ENCODE measurements around the gene PHACTR3.

The PHACTR3 gene

DNA sequence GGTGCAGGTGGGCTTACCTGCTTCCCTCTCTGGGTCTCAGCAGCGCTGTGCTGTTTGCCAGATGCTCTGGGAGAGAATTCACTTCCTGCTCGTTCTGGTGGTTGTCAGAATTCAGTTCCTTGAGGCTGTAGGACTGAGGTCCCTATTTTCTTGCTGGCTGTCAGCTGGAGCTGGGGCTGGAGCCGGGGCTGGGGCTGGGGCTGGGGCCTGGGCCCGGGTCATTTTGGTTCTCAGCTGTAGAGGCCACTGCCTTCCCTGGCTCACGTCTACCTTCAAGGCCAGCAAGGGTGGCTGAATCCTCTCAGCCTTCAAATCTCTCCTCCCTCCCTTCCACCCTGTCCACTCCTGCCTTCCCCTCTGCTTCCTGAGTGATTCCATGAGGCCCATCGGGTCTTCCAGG, 16.8 kb upstream of the PHACTR3 start:
- no peaks in the 10 kb centered on the region for H3K4me1 ChIP-seq (ENCODE audit: low read length)
- no peak overlapping the region for H3K9ac ChIP-seq (ENCODE audit: low read length)
- no peaks in the 10 kb centered on the region for H3K79me2 ChIP-seq (ENCODE audit: low read length)
- no peak overlapping the region for H3K4me3 ChIP-seq (ENCODE audit: low read length)
- no peaks in the 10 kb centered on the region for H3K9me3 ChIP-seq (replicated peaks; ENCODE audit: insufficient read depth, low read length)
- H2AFZ ChIP-seq (ENCODE audit: low read length) = no peak overlapping the region
- H3K36me3 ChIP-seq (replicated peaks; ENCODE audit: insufficient read depth, low read length) = no peaks in the 10 kb centered on the region
- no peaks in the 10 kb centered on the region for H3K9me2 ChIP-seq (replicated peaks; ENCODE audit: insufficient read depth, low read length)
- no peaks in the 10 kb centered on the region for H3F3A ChIP-seq (ENCODE audit: insufficient read depth, low read length)
- TF ChIP-seq EZH2 (optimal IDR thresholded peaks at IDR 0.05; ENCODE audit: low read depth, low read length) (no peak), EZH2phosphoT487 (IDR thresholded peaks at IDR 0.05; ENCODE audit: low read length) (no peak)
- TF ChIP-seq, protein P1, sequence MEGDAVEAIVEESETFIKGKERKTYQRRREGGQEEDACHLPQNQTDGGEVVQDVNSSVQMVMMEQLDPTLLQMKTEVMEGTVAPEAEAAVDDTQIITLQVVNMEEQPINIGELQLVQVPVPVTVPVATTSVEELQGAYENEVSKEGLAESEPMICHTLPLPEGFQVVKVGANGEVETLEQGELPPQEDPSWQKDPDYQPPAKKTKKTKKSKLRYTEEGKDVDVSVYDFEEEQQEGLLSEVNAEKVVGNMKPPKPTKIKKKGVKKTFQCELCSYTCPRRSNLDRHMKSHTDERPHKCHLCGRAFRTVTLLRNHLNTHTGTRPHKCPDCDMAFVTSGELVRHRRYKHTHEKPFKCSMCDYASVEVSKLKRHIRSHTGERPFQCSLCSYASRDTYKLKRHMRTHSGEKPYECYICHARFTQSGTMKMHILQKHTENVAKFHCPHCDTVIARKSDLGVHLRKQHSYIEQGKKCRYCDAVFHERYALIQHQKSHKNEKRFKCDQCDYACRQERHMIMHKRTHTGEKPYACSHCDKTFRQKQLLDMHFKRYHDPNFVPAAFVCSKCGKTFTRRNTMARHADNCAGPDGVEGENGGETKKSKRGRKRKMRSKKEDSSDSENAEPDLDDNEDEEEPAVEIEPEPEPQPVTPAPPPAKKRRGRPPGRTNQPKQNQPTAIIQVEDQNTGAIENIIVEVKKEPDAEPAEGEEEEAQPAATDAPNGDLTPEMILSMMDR (IDR thresholded peaks at IDR 0.05; ENCODE audit: low read length) = no peak
- peaks cover 80% of the 10 kb centered on the region for H3K27me3 ChIP-seq (replicated peaks; ENCODE audit: insufficient read depth, low read length)
- H3K4me2 ChIP-seq (ENCODE audit: low read depth, low read length) = no peak overlapping the region
- no peak for DNase-seq
- H3K27ac ChIP-seq (ENCODE audit: low read length) = no peak overlapping the region
- no peaks in the 10 kb centered on the region for H4K20me1 ChIP-seq (ENCODE audit: insufficient read depth, low read length)

DNA sequence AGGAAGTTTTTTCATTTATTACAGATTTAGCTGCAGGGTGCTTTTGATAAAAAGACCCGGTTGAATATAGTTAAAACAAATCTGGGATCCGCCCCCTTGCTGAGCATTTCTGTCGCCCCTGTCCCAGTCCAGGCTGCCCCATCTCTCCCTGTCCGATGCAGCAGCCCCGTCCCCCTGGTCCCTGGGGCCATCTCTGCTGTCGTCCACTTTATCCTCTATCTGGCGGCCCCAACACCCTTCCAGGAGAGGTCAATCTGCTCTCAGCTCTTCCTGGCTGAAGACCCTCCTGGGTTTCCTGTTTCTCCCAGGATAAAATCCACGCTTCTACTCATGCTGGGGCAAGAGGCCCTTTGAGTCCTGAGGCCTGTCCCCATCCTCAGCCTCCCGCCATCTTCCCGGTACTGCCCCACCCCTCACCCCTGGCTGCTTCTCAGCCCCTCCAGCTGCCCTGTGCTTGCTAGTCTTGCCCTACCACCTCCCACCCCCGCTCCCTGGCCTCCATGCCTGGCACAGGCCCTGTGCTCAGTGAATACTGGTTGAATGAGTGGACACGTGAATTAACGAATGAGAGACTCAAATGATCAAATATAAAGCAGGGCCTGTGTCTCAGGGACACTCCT, 16.0 kb upstream of the PHACTR3 start:
- no peak overlapping the region for H3K9ac ChIP-seq (ENCODE audit: low read length)
- H4K20me1 ChIP-seq (ENCODE audit: insufficient read depth, low read length) = no peaks in the 10 kb centered on the region
- no peak overlapping the region for H2AFZ ChIP-seq (ENCODE audit: low read length)
- TF ChIP-seq, protein P1 (IDR thresholded peaks at IDR 0.05; ENCODE audit: low read length) = no peak
- no peak for TF ChIP-seq EZH2phosphoT487 (IDR thresholded peaks at IDR 0.05; ENCODE audit: low read length)
- TF ChIP-seq EZH2 (optimal IDR thresholded peaks at IDR 0.05; ENCODE audit: low read depth, low read length) = no peak
- no peaks in the 10 kb centered on the region for H3K4me1 ChIP-seq (ENCODE audit: low read length)
- no peaks in the 10 kb centered on the region for H3F3A ChIP-seq (ENCODE audit: insufficient read depth, low read length)
- H3K4me3 ChIP-seq (ENCODE audit: low read length) = no peak overlapping the region
- no peaks in the 10 kb centered on the region for H3K36me3 ChIP-seq (replicated peaks; ENCODE audit: insufficient read depth, low read length)
- DNase-seq = no peak
- H3K9me2 ChIP-seq (replicated peaks; ENCODE audit: insufficient read depth, low read length) = no peaks in the 10 kb centered on the region
- H3K27ac ChIP-seq (ENCODE audit: low read length) = no peak overlapping the region
- H3K4me2 ChIP-seq (ENCODE audit: low read depth, low read length) = no peak overlapping the region
- H3K79me2 ChIP-seq (ENCODE audit: low read length) = no peaks in the 10 kb centered on the region
- peaks cover 80% of the 10 kb centered on the region for H3K27me3 ChIP-seq (replicated peaks; ENCODE audit: insufficient read depth, low read length)
- no peaks in the 10 kb centered on the region for H3K9me3 ChIP-seq (replicated peaks; ENCODE audit: insufficient read depth, low read length)

DNA sequence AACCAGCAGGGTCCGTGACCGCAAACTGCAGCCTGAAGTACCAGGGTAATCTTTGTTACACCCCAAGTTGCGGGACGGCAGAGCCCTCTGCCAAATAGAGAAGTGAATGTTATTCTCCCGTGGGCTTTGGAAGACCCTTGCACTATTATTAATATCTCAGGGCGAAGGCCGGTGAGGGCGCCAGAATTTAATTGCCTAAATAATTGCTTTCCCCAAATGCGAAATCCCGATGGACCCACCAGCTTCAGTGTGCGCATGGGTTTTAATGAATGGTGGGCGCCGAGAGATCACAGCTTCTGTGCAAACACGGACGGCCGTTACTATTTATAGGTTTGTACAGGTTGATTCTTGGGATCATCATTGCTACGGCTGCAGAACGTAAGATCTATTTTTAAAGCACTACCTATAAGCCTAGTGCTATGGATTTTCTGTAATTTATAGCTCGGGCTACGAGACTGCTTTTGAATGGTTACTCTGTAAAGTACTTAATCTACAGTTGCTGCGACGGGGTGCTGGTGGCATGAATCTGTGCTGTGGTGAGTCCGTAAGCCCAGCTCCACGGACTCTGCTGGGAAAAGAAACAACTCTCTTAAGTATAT, 15.2 kb upstream of the PHACTR3 start:
- DNase-seq = no peak
- Histone ChIP-seq H3K27me3 (replicated peaks; ENCODE audit: insufficient read depth, low read length) (peaks cover 80% of the 10 kb centered on the region), H3K4me2 (ENCODE audit: low read depth, low read length) (peak overlapping the region; percentile 74), H3K9ac (ENCODE audit: low read length) (peak overlapping the region; percentile 4; the same call in 1 of the 2 replicates), H2AFZ (ENCODE audit: low read length) (peak overlapping the region; percentile 63), H3K79me2 (ENCODE audit: low read length) (no peaks in the 10 kb centered on the region), H3K4me1 (ENCODE audit: low read length) (no peaks in the 10 kb centered on the region), H3K27ac (ENCODE audit: low read length) (no peak overlapping the region), H3K9me2 (replicated peaks; ENCODE audit: insufficient read depth, low read length) (no peaks in the 10 kb centered on the region), H3K36me3 (replicated peaks; ENCODE audit: insufficient read depth, low read length) (no peaks in the 10 kb centered on the region), H3K4me3 (ENCODE audit: low read length) (peak overlapping the region; percentile 60), H3K9me3 (replicated peaks; ENCODE audit: insufficient read depth, low read length) (no peaks in the 10 kb centered on the region), H4K20me1 (ENCODE audit: insufficient read depth, low read length) (no peaks in the 10 kb centered on the region), H3F3A (ENCODE audit: insufficient read depth, low read length) (no peaks in the 10 kb centered on the region)
- TF ChIP-seq, protein P1 (IDR thresholded peaks at IDR 0.05; ENCODE audit: low read length) = no peak
- no peak for TF ChIP-seq EZH2phosphoT487 (IDR thresholded peaks at IDR 0.05; ENCODE audit: low read length)

Measured in MM.1S (cell line).